ENCODE results near the gene CCDC28A.

CCDC28A gene

GRCh38 chr6:138815797-138816528, 42.4 kb downstream of the CCDC28A start:
- H3K4me3 ChIP-seq (ENCODE audit: low read depth, low read length): no peak overlapping the region
- TF ChIP-seq, protein P1, sequence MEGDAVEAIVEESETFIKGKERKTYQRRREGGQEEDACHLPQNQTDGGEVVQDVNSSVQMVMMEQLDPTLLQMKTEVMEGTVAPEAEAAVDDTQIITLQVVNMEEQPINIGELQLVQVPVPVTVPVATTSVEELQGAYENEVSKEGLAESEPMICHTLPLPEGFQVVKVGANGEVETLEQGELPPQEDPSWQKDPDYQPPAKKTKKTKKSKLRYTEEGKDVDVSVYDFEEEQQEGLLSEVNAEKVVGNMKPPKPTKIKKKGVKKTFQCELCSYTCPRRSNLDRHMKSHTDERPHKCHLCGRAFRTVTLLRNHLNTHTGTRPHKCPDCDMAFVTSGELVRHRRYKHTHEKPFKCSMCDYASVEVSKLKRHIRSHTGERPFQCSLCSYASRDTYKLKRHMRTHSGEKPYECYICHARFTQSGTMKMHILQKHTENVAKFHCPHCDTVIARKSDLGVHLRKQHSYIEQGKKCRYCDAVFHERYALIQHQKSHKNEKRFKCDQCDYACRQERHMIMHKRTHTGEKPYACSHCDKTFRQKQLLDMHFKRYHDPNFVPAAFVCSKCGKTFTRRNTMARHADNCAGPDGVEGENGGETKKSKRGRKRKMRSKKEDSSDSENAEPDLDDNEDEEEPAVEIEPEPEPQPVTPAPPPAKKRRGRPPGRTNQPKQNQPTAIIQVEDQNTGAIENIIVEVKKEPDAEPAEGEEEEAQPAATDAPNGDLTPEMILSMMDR (IDR thresholded peaks at IDR 0.05; ENCODE audit: borderline replicate concordance, insufficient read depth, low read depth, low read length): peak; percentile 45; the same call in 1 of the 2 replicates

GRCh38 chr6:138817799-138818198, 44.2 kb downstream of the CCDC28A start:
- TF ChIP-seq, protein P1 (IDR thresholded peaks at IDR 0.05; ENCODE audit: borderline replicate concordance, insufficient read depth, low read depth, low read length): no peak
- no peak overlapping the region for H3K4me3 ChIP-seq (ENCODE audit: low read depth, low read length)

GRCh38 chr6:138818496-138819194, 45.1 kb downstream of the CCDC28A start:
- no peak overlapping the region for H3K4me3 ChIP-seq (ENCODE audit: low read depth, low read length)
- TF ChIP-seq, protein P1 (IDR thresholded peaks at IDR 0.05; ENCODE audit: borderline replicate concordance, insufficient read depth, low read depth, low read length): no peak

GRCh38 chr6:138821519-138821918, 48.0 kb downstream of the CCDC28A start:
- H3K4me3 ChIP-seq (ENCODE audit: low read depth, low read length): no peak overlapping the region

GRCh38 chr6:138824482-138825144, 51.0 kb downstream of the CCDC28A start:
- H3K4me3 ChIP-seq (ENCODE audit: low read depth, low read length): no peak overlapping the region
- TF ChIP-seq, protein P1 (IDR thresholded peaks at IDR 0.05; ENCODE audit: borderline replicate concordance, insufficient read depth, low read depth, low read length): no peak

More at GRCh38 chr6:138821519-138821918, 48.0 kb downstream of the CCDC28A start:
- TF ChIP-seq, protein P1 (IDR thresholded peaks at IDR 0.05; ENCODE audit: borderline replicate concordance, insufficient read depth, low read depth, low read length): no peak

- TF ChIP-seq, protein P1 (IDR thresholded peaks at IDR 0.05; ENCODE audit: borderline replicate concordance, insufficient read depth, low read depth, low read length): no peak
- no peak overlapping the region for H3K4me3 ChIP-seq (ENCODE audit: low read depth, low read length)
These were observed 56.7 kb downstream of the CCDC28A start for GRCh38 chr6:138830248-138830647.
